ENCODE data around the gene RTN4.

RTN4 gene

GRCh38 chr2:54963476-54963875 is 86.8 kb downstream of the RTN4 start:
- no peak for TF ChIP-seq POLR2AphosphoS5 (IDR thresholded peaks at IDR 0.05; ENCODE audit: low read depth, low read length)
- TF ChIP-seq FOXP2 (optimal IDR thresholded peaks at IDR 0.05; ENCODE audit: borderline replicate concordance, extremely low read depth, extremely low read length, insufficient read depth), result no peak
- TF ChIP-seq TAF1 (IDR thresholded peaks at IDR 0.05; ENCODE audit: borderline replicate concordance, insufficient read depth, low read length), result no peak
- TF ChIP-seq REST (IDR thresholded peaks at IDR 0.05; ENCODE audit: insufficient read depth in 1 of 2, low read depth in 2 of 2, low read length in 2 of 2), result no peak
- no peak for TF ChIP-seq SIN3A (IDR thresholded peaks at IDR 0.05; ENCODE audit: borderline replicate concordance, insufficient read depth, low read length)

GRCh38 chr2:54962935-54963440 is 87.3 kb downstream of the RTN4 start:
- TF ChIP-seq FOXP2 (optimal IDR thresholded peaks at IDR 0.05; ENCODE audit: borderline replicate concordance, extremely low read depth, extremely low read length, insufficient read depth) (no peak), SIN3A (IDR thresholded peaks at IDR 0.05; ENCODE audit: borderline replicate concordance, insufficient read depth, low read length) (no peak), POLR2AphosphoS5 (IDR thresholded peaks at IDR 0.05; ENCODE audit: low read depth, low read length) (no peak), REST (IDR thresholded peaks at IDR 0.05; ENCODE audit: insufficient read depth in 1 of 2, low read depth in 2 of 2, low read length in 2 of 2) (no peak), TAF1 (IDR thresholded peaks at IDR 0.05; ENCODE audit: borderline replicate concordance, insufficient read depth, low read length) (no peak)

GRCh38 chr2:54962511-54962910 is 87.7 kb downstream of the RTN4 start:
- no peak for TF ChIP-seq REST (IDR thresholded peaks at IDR 0.05; ENCODE audit: insufficient read depth in 1 of 2, low read depth in 2 of 2, low read length in 2 of 2)
- no peak for TF ChIP-seq SIN3A (IDR thresholded peaks at IDR 0.05; ENCODE audit: borderline replicate concordance, insufficient read depth, low read length)
- no peak for TF ChIP-seq TAF1 (IDR thresholded peaks at IDR 0.05; ENCODE audit: borderline replicate concordance, insufficient read depth, low read length)
- TF ChIP-seq FOXP2 (optimal IDR thresholded peaks at IDR 0.05; ENCODE audit: borderline replicate concordance, extremely low read depth, extremely low read length, insufficient read depth), result no peak

- TF ChIP-seq SIN3A (IDR thresholded peaks at IDR 0.05; ENCODE audit: borderline replicate concordance, insufficient read depth, low read length) (no peak), REST (IDR thresholded peaks at IDR 0.05; ENCODE audit: insufficient read depth in 1 of 2, low read depth in 2 of 2, low read length in 2 of 2) (no peak), POLR2AphosphoS5 (IDR thresholded peaks at IDR 0.05; ENCODE audit: low read depth, low read length) (no peak), TAF1 (IDR thresholded peaks at IDR 0.05; ENCODE audit: borderline replicate concordance, insufficient read depth, low read length) (no peak), FOXP2 (optimal IDR thresholded peaks at IDR 0.05; ENCODE audit: borderline replicate concordance, extremely low read depth, extremely low read length, insufficient read depth) (no peak)
Observed at GRCh38 chr2:54960164-54960563, 90.1 kb downstream of the RTN4 start.

All from PFSK-1 (cell line).